Esophagus muscularis mucosa (tissue), 4 donors: ENCODE results near the gene MRPS23. TPM values are rescaled to one million over a fixed set of nuclear protein-coding genes. Genes with fewer than 3 reads are reported as not detected.

Experiments
- DNase-seq: peaks from one replicate; pipeline ENCODE4 v3.0.0-alpha.2; 2017; ENCODE audit errors: extremely low spot score
- H3K27ac ChIP-seq, 4 donors: fragments of 200-600 bp; sonication (generic); replicated peaks in 1 of 4; 1 replicate in 3 of 4; 2 replicates in 1 of 4; pipeline ENCODE4 v1.5.1; 2016 to 2019; ENCODE audit warnings: mild to moderate bottlenecking in 1 of 4
- H3K27me3 ChIP-seq, 4 donors: fragments of 200-600 bp; sonication (generic); one replicate each; pipeline versions ENCODE4 v1.5.1 to v1.6.0; 2016 to 2019
- H3K36me3 ChIP-seq, 4 donors: fragments of 200-600 bp; sonication (generic); one replicate each; pipeline ENCODE4 v1.5.1; 2016 to 2019
- H3K4me1 ChIP-seq, 4 donors: fragments of 200-600 bp; sonication (generic); one replicate each; pipeline ENCODE4 v1.5.1; 2016 to 2019
- H3K4me3 ChIP-seq, 4 donors: fragments of 200-600 bp; sonication (generic); 1 replicate in 2 of 4; 2 replicates in 2 of 4; pipeline ENCODE4 v1.5.1; 2016 to 2019; ENCODE audit warnings: mild to moderate bottlenecking in 4 of 4, moderate library complexity in 1 of 4
- H3K9me3 ChIP-seq, 4 donors: fragments of 200-600 bp; sonication (generic); 1 replicate in 3 of 4; 2 replicates in 1 of 4; pipeline ENCODE4 v1.5.1; 2016 to 2019
- EP300 ChIP-seq: sonication (generic); formaldehyde crosslinking; IDR thresholded peaks from one replicate; pipeline ENCODE4 v1.6.1; 2017; ENCODE audit warnings: antibody characterized with exemption
- POLR2A ChIP-seq: fragments of 450-650 bp; IDR thresholded peaks from one replicate; pipeline ENCODE4 v1.6.1; 2017; ENCODE audit warnings: antibody characterized with exemption, moderate library complexity, mild to moderate bottlenecking, low read depth
- POLR2AphosphoS5 ChIP-seq, 2 donors: sonication (generic); formaldehyde crosslinking; IDR thresholded peaks; one replicate each; pipeline ENCODE4 v1.6.1; 2017; ENCODE audit warnings: antibody characterized with exemption in 2 of 2
- WGBS: methylation state at CpG from one replicate; pipeline ENCODE4 v1.1.5; 2018; 5-methylcytosine and 5-hydroxymethylcytosine counted together
- intact Hi-C: fragments of 100-400 bp; cut with DNase I; formaldehyde crosslinking; loops from one replicate; pipeline ENCODE4 v1.15.1; 2023
- total RNA-seq, 4 donors: library from RNA; depleted of rRNA; stranded (reverse); fragments of >200 nt; gene quantifications; one replicate each; pipeline versions ENCODE4 v1.1.0 to v1.2.1, GENCODE V29; 2016
- TF ChIP-seq, protein P1 (sequence below), 3 experiments: fragments of 200-600 bp in 2 of 3; fragments of 450-650 bp in 1 of 3; sonication (generic) in 2 of 3; IDR thresholded peaks; one replicate each; pipeline ENCODE4 v1.5.1; 2017 to 2019; ENCODE audit warnings: antibody characterized with exemption in 3 of 3, mild to moderate bottlenecking in 2 of 3, moderate library complexity in 1 of 3

Gene MRPS23
- 10 to 100 TPM; 11.6 to 22.2 (median 16.9) TPM for total RNA-seq

DNA sequence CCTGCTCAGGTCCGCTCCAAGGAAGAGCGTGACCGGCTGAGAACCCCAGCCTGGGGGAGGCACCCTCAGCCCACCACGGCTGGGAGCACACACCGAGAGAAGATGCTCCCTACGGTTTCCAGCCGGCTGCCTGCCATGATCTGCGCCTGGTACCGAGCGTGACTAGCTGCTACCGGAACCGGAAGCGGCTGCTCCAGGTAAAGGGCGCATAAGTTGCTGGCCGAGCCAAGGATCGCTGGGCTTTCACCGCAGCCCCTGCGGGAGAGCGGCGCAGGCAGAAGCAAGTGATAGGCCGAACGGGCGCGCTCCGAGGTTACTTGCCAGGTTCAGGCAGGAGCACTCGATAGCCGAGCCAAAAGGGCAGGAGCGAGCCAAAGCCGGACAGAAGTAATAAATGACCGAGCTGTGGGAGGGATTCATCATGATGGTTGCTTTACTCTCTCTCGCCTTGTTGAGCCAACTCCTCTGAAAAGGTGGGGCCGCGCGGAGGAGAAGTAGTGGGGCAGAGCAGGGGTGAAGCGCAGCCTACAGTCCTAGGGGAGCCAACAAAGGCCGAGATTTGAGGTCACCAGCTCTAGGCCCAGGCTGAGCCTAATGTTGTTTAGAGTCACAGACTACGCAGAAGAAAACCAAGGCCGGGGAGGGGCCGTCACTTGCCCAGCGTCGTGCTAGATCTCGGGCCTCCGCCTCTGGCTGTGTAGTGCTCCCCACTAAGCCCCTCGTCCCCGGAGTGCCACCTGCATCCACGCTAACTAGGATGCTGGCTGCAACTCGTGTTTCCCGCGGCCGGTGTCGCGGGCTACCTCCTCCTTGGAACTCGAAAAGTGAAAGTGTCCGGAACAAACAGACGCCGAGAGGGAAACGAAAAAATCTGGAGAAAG is at the start of gene MRPS23:
TSS of gene MRPS23 (minus strand) at position 171 of the 881 bp plus-strand sequence. CDS start at position 137, 34 bp downstream.
- H3K27ac ChIP-seq, result peak within 1 kb of the TSS; percentile 83 to 98 (median 93)
- H3K36me3 ChIP-seq, result peaks cover 0 to 35% (median 10%) of the 10 kb centered on the region in 4 donors
- H3K4me1 ChIP-seq, result peaks cover 48 to 83% (median 73%) of the 10 kb centered on the region in 4 donors
- WGBS, result under 1% methylated on average over 40 of the region's 57 CpGs
- peak; percentile 98 to 100 for TF ChIP-seq POLR2AphosphoS5 (IDR thresholded peaks at IDR 0.05)
- TF ChIP-seq, protein P1, sequence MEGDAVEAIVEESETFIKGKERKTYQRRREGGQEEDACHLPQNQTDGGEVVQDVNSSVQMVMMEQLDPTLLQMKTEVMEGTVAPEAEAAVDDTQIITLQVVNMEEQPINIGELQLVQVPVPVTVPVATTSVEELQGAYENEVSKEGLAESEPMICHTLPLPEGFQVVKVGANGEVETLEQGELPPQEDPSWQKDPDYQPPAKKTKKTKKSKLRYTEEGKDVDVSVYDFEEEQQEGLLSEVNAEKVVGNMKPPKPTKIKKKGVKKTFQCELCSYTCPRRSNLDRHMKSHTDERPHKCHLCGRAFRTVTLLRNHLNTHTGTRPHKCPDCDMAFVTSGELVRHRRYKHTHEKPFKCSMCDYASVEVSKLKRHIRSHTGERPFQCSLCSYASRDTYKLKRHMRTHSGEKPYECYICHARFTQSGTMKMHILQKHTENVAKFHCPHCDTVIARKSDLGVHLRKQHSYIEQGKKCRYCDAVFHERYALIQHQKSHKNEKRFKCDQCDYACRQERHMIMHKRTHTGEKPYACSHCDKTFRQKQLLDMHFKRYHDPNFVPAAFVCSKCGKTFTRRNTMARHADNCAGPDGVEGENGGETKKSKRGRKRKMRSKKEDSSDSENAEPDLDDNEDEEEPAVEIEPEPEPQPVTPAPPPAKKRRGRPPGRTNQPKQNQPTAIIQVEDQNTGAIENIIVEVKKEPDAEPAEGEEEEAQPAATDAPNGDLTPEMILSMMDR (IDR thresholded peaks at IDR 0.05), result peak in 1 of 3 experiments; percentile 28
- no peak for TF ChIP-seq EP300
- peak; percentile 64 for TF ChIP-seq POLR2A
- intact Hi-C loops, result loop anchor here (5.0 kb wide), 1 partner anchor 232 kb away; the partner anchor contains the start of gene DYNLL2
- H3K27me3 ChIP-seq, result no peaks in the 10 kb centered on the region
- peak; percentile 99 for DNase-seq
- no peaks in the 10 kb centered on the region for H3K9me3 ChIP-seq
- peak within 1 kb of the TSS; percentile 81 to 91 (median 89) for H3K4me3 ChIP-seq

DNA sequence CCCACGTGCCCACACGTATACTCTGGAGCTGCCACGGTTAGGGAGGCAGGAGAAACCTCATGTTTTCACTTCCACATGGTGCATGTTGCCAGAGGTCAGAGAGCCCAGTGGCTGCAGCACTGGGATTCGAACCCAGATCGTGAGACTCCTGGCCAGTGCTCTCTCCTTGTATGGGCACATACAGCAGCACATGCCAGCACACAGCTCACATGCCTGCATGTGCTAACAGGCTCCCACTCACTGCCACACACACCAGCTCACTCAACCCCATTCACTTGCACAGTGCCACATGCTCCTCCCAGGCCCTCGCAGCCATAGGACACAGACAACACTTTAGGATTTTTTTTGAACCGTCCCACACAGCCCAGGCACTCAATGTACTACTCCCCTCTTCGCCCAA is 49.5 kb upstream of the MRPS23 start:
- 25% methylated on average over 5 of the region's 8 CpGs for WGBS
- intact Hi-C loops, result no loop called here

DNA sequence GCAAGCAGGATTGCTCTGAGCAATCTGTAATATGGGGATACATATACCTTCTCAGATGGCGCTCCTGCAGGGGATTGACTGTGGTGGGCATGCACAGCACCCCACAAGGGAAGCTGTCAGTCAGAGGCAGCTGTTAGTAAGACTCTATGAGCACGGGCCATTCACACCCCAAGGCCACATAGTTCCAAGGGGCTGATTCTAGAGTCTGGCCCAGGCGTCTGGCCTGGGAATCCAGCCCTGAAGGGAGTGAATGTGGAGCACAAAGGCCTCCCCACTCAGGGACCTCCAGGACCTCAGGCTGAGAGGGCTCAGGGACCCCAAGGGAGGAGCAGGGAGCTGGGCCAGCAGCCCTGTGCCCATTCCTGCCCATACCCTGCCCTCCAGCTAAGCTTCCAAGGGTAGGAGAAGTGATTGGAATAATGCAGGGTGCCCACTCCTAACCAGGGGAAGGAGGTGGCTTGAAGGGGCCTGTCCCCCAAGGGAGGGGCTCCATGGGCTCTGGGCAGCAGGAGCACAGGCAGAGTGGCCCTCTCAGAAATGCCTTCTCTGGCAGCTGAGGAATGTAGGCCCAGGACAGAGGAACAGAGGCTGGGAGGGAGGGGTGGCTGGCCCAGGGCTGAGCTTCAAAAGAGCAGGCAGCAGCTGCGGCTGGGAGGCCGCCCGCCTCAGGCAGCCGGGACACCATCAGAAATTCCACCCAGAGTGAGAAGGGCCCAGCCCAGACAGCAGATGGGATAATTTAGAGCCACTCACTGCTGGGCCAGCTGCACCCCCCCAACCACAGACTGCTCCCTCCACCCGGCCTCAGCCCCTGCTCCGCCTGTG is 48.9 kb upstream of the MRPS23 start:
- 60% methylated on average over 4 of the region's 9 CpGs for WGBS
- peaks cover 95 to 100% (median 97%) of the 10 kb centered on the region in 4 donors for H3K4me1 ChIP-seq
- peak overlapping the region; percentile 88 to 100 (median 96) for H3K27ac ChIP-seq
- no peak for DNase-seq
- H3K36me3 ChIP-seq, result no peaks in the 10 kb centered on the region
- intact Hi-C loops, result no loop called here
- peak overlapping the region in 1 of 4 donors; percentile 4 for H3K4me3 ChIP-seq
- H3K9me3 ChIP-seq, result no peaks in the 10 kb centered on the region
- no peaks in the 10 kb centered on the region for H3K27me3 ChIP-seq
- TF ChIP-seq POLR2A (no peak), POLR2AphosphoS5 (IDR thresholded peaks at IDR 0.05) (peak; percentile 39 to 59)

More for the DNA sequence above, 49.5 kb upstream of the MRPS23 start:
- DNase-seq, result no peak
- Histone ChIP-seq H3K27me3 (no peaks in the 10 kb centered on the region), H3K36me3 (no peaks in the 10 kb centered on the region), H3K4me1 (peaks cover 95 to 100% (median 97%) of the 10 kb centered on the region in 4 donors), H3K9me3 (no peaks in the 10 kb centered on the region), H3K4me3 (peak overlapping the region in 2 of 4 donors; percentile 3 to 4), H3K27ac (peak overlapping the region; percentile 88 to 100 (median 96))
- no peak for TF ChIP-seq POLR2A
- TF ChIP-seq POLR2AphosphoS5 (IDR thresholded peaks at IDR 0.05), result no peak
- TF ChIP-seq, protein P1 (IDR thresholded peaks at IDR 0.05), result no peak
- TF ChIP-seq EP300, result no peak

DNA sequence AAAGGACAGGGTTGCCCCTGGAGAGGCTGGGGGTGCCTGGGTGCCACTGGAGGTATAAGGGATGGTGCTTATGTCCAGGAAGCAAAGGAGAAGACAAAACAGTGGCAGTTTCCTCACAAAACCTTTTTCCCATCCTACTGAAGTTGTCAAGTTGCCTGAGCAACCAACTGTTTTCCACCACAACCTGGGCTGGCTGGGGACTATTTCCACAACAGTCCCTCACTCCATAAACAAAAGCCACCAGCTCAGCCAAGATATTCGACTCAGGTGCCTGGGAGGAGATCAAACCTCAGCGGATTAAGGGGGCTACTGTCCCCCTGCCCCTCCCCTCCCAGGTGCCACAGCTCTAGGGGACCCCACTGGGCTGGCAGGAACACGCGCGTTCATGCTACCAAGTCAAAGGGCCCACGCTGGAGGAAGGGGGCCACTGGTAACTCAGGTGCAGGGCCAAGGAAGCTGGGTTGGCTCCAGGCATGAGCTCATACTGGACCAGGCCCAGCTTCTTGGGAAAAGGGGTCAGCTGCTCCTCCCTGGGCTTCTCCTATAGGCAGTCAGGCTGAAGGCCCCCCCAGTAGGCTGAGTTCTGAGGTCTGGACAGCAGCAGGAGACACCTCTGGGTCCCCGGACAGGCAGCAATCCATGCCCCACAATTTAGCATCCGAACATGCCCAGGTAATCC is 45.7 kb upstream of the MRPS23 start:
- peak overlapping the region; percentile 88 to 100 (median 96) for H3K27ac ChIP-seq

DNA sequence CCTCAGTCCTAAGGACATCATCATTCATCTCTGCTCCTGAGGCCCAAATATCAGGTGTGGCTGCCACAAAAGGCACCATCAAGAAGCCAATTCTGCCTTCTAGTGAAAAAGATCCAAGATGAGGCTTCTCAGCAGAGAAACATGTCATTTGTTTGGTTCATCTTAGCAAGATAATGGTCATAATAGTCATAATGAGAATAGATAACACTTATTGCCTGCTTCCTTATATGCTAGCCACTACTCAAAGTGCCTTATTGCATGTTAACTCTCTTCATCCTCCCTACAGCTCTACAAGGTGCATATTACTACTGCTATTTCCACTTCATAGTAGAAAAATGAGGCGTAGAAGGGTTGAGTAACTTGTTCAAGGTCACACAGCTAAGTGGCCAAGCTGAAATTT is 45.0 kb upstream of the MRPS23 start:
- no peaks in the 10 kb centered on the region for H3K36me3 ChIP-seq
- peaks cover 95 to 100% (median 97%) of the 10 kb centered on the region in 4 donors for H3K4me1 ChIP-seq
- no peak for DNase-seq
- no peaks in the 10 kb centered on the region for H3K9me3 ChIP-seq
- TF ChIP-seq POLR2A, result no peak
- H3K4me3 ChIP-seq, result no peak overlapping the region
- no peaks in the 10 kb centered on the region for H3K27me3 ChIP-seq
- 94% methylated on average over 1 of the region's 1 CpG for WGBS
- H3K27ac ChIP-seq, result peak overlapping the region; percentile 88 to 100 (median 96)
- intact Hi-C loops, result loop anchor here (5.0 kb wide), 2 partner anchors 57 to 92 kb away; partner anchors contain the start of gene VEZF1

More for the DNA sequence above, 45.7 kb upstream of the MRPS23 start:
- H3K4me1 ChIP-seq, result peaks cover 95 to 100% (median 97%) of the 10 kb centered on the region in 4 donors
- no peak overlapping the region for H3K4me3 ChIP-seq
- no peaks in the 10 kb centered on the region for H3K27me3 ChIP-seq
- intact Hi-C loops, result no loop called here
- no peaks in the 10 kb centered on the region for H3K9me3 ChIP-seq
- WGBS, result 30% methylated on average over 2 of the region's 8 CpGs
- TF ChIP-seq EP300 (no peak), POLR2AphosphoS5 (IDR thresholded peaks at IDR 0.05) (peak; percentile 27 to 44)
- H3K36me3 ChIP-seq, result no peaks in the 10 kb centered on the region
- no peak for DNase-seq
